HAP-1 (cell line): ENCODE data around the gene FOXO1.
"Not testable (repeated sequence)": the region's sequence is repeated elsewhere in the genome, so short reads cannot be mapped to it uniquely, and the experiment has no call there.

Source experiments
- DNase-seq, 2 experiments: peaks; one replicate each; pipeline ENCODE4 v3.0.0-alpha.2; 2016 to 2020; ENCODE audit warnings: low spot score in 2 of 2
- H3K27me3 ChIP-seq: fragments of 250-450 bp; sonication (Bioruptor Pico); 2 replicates; pipeline ENCODE4 v1.5.1; 2020; ENCODE audit warnings: low read depth, mild to moderate bottlenecking, moderate library complexity
- H3K36me3 ChIP-seq: fragments of 250-450 bp; sonication (Bioruptor Pico); replicated peaks from 2 replicates; pipeline ENCODE4 v1.5.1; 2020; ENCODE audit warnings: mild to moderate bottlenecking
- H3K4me1 ChIP-seq: fragments of 250-450 bp; sonication (Bioruptor Pico); 2 replicates; pipeline ENCODE4 v1.5.1; 2020; ENCODE audit warnings: mild to moderate bottlenecking
- H3K4me3 ChIP-seq: fragments of 250-450 bp; sonication (Bioruptor Pico); 2 replicates; pipeline ENCODE4 v1.5.1; 2020; ENCODE audit warnings: mild to moderate bottlenecking, moderate library complexity
- H3K9me3 ChIP-seq: fragments of 250-450 bp; sonication (Bioruptor Pico); 2 replicates; pipeline ENCODE4 v1.5.1; 2020; ENCODE audit warnings: mild to moderate bottlenecking, moderate library complexity
- in situ Hi-C: fragments of 300-500 bp; cut with MboI; formaldehyde crosslinking; loops from 3 replicates; pipeline ENCODE4 v1.14.3; 2020; ENCODE audit warnings: low sequenced_read_pairs, inconsistent platforms, mixed read lengths

The FOXO1 gene

GRCh38 chr13:40666045-40666932 lies at the start of gene FOXO1:
Gene FOXO1 (minus strand): TSS chr13:40666641. CDS start chr13:40666212, 429 bp downstream.
- Histone ChIP-seq H3K36me3 (0 out of 2 replicates have a peak, but pooled peaks cover 3% of the 10 kb centered on the region), H3K9me3 (no peaks in the 10 kb centered on the region), H3K4me1 (peaks cover 16% of the 10 kb centered on the region), H3K27me3 (no peaks in the 10 kb centered on the region), H3K4me3 (peak within 1 kb of the TSS; percentile 84)
- peak; percentile 69 to 87 for DNase-seq
- in situ Hi-C loops, result no loop called here

- H3K36me3 ChIP-seq, H3K9me3 ChIP-seq, H3K27me3 ChIP-seq, H3K4me3 ChIP-seq, in situ Hi-C loops, DNase-seq, H3K4me1 ChIP-seq: not testable (repeated sequence)
Measured at GRCh38 chr13:40714433-40714832, 48.0 kb upstream of the FOXO1 start.

- Histone ChIP-seq H3K4me1 (no peaks in the 10 kb centered on the region), H3K36me3 (no peaks in the 10 kb centered on the region), H3K4me3 (no peak overlapping the region), H3K27me3 (no peaks in the 10 kb centered on the region), H3K9me3 (no peaks in the 10 kb centered on the region)
- in situ Hi-C loops, result no loop called here
- DNase-seq, result no peak
Measured at GRCh38 chr13:40706439-40706838, 40.0 kb upstream of the FOXO1 start.

GRCh38 chr13:40697711-40698110 lies 31.3 kb upstream of the FOXO1 start:
- Histone ChIP-seq H3K4me1 (no peaks in the 10 kb centered on the region), H3K27me3 (no peaks in the 10 kb centered on the region), H3K9me3 (no peaks in the 10 kb centered on the region), H3K4me3 (no peak overlapping the region), H3K36me3 (no peaks in the 10 kb centered on the region)
- in situ Hi-C loops, result loop anchor here (25.0 kb wide), 3 partner anchors 760 to 1010 kb away; no protein-coding TSS in a partner anchor
- no peak for DNase-seq

GRCh38 chr13:40694426-40694825 lies 28.0 kb upstream of the FOXO1 start:
- Histone ChIP-seq H3K36me3 (no peaks in the 10 kb centered on the region), H3K4me3 (no peak overlapping the region), H3K9me3 (no peaks in the 10 kb centered on the region), H3K4me1 (no peaks in the 10 kb centered on the region), H3K27me3 (no peaks in the 10 kb centered on the region)
- DNase-seq, result no peak
- in situ Hi-C loops, result loop anchor here (25.0 kb wide), 3 partner anchors 757 to 1007 kb away; no protein-coding TSS in a partner anchor

- Histone ChIP-seq H3K36me3 (no peaks in the 10 kb centered on the region), H3K4me3 (no peak overlapping the region), H3K9me3 (no peaks in the 10 kb centered on the region), H3K4me1 (no peaks in the 10 kb centered on the region), H3K27me3 (no peaks in the 10 kb centered on the region)
- in situ Hi-C loops, result loop anchor here (25.0 kb wide), 3 partner anchors 756 to 1006 kb away; no protein-coding TSS in a partner anchor
- DNase-seq, result no peak
Measured at GRCh38 chr13:40692946-40693345, 26.5 kb upstream of the FOXO1 start.

GRCh38 chr13:40688781-40689180 lies 22.3 kb upstream of the FOXO1 start:
- in situ Hi-C loops, result loop anchor here (25.0 kb wide), 3 partner anchors 751 to 1001 kb away; no protein-coding TSS in a partner anchor
- no peak overlapping the region for H3K4me3 ChIP-seq
- DNase-seq, result no peak

GRCh38 chr13:40682449-40683240 lies 16.2 kb upstream of the FOXO1 start:
- Histone ChIP-seq H3K27me3 (no peaks in the 10 kb centered on the region), H3K4me1 (peaks cover 40% of the 10 kb centered on the region), H3K36me3 (no peaks in the 10 kb centered on the region), H3K9me3 (no peaks in the 10 kb centered on the region), H3K4me3 (peak overlapping the region; percentile 1; the same call in 1 of the 2 replicates)
- in situ Hi-C loops, result loop anchor here (25.0 kb wide), 3 partner anchors 745 to 995 kb away; no protein-coding TSS in a partner anchor
- peak; percentile 50 to 84 for DNase-seq

More at GRCh38 chr13:40688781-40689180, 22.3 kb upstream of the FOXO1 start:
- no peaks in the 10 kb centered on the region for H3K9me3 ChIP-seq
- H3K27me3 ChIP-seq, result no peaks in the 10 kb centered on the region
- 0 out of 2 replicates have a peak, but pooled peaks cover 3% of the 10 kb centered on the region for H3K4me1 ChIP-seq
- no peaks in the 10 kb centered on the region for H3K36me3 ChIP-seq

- no peaks in the 10 kb centered on the region for H3K27me3 ChIP-seq
- DNase-seq, result peak; percentile 61 to 73
- H3K4me1 ChIP-seq, result peaks cover 40% of the 10 kb centered on the region
- H3K4me3 ChIP-seq, result no peak overlapping the region
- no peaks in the 10 kb centered on the region for H3K36me3 ChIP-seq
- H3K9me3 ChIP-seq, result no peaks in the 10 kb centered on the region
- in situ Hi-C loops, result loop anchor here (25.0 kb wide), 3 partner anchors 744 to 994 kb away; no protein-coding TSS in a partner anchor
Measured at GRCh38 chr13:40681341-40682146, 15.1 kb upstream of the FOXO1 start.

- Histone ChIP-seq H3K4me1 (peaks cover 39% of the 10 kb centered on the region), H3K4me3 (no peak overlapping the region), H3K9me3 (no peaks in the 10 kb centered on the region), H3K36me3 (no peaks in the 10 kb centered on the region), H3K27me3 (no peaks in the 10 kb centered on the region)
- in situ Hi-C loops, result loop anchor here (25.0 kb wide), 3 partner anchors 743 to 993 kb away; no protein-coding TSS in a partner anchor
- peak; percentile 66 to 73 for DNase-seq
Measured at GRCh38 chr13:40680659-40681323, 14.3 kb upstream of the FOXO1 start.

- Histone ChIP-seq H3K4me1 (peaks cover 38% of the 10 kb centered on the region), H3K9me3 (no peaks in the 10 kb centered on the region), H3K36me3 (no peaks in the 10 kb centered on the region), H3K4me3 (no peak overlapping the region), H3K27me3 (no peaks in the 10 kb centered on the region)
- in situ Hi-C loops, result loop anchor here (25.0 kb wide), 3 partner anchors 742 to 992 kb away; no protein-coding TSS in a partner anchor
- DNase-seq, result peak; percentile 15 to 32
Measured at GRCh38 chr13:40679480-40679985, 13.1 kb upstream of the FOXO1 start.

- Histone ChIP-seq H3K27me3 (no peaks in the 10 kb centered on the region), H3K4me3 (no peak overlapping the region), H3K4me1 (peaks cover 49% of the 10 kb centered on the region), H3K36me3 (no peaks in the 10 kb centered on the region), H3K9me3 (no peaks in the 10 kb centered on the region)
- in situ Hi-C loops, result loop anchor here (25.0 kb wide), 3 partner anchors 740 to 990 kb away; no protein-coding TSS in a partner anchor
- DNase-seq, result no peak
Measured at GRCh38 chr13:40677064-40677463, 10.6 kb upstream of the FOXO1 start.
